ENCODE data around the gene HTRA2. TPM values are rescaled to one million over a fixed set of nuclear protein-coding genes. Genes with fewer than 3 reads are reported as not detected.

HTRA2 gene
- total and polyA plus RNA-seq, 9 of the 15 experiments (the other 6 are each of a cell fraction or from before 2014, with no cell fraction given) = 54.2 to 71.2 (median 65.8) TPM

DNA sequence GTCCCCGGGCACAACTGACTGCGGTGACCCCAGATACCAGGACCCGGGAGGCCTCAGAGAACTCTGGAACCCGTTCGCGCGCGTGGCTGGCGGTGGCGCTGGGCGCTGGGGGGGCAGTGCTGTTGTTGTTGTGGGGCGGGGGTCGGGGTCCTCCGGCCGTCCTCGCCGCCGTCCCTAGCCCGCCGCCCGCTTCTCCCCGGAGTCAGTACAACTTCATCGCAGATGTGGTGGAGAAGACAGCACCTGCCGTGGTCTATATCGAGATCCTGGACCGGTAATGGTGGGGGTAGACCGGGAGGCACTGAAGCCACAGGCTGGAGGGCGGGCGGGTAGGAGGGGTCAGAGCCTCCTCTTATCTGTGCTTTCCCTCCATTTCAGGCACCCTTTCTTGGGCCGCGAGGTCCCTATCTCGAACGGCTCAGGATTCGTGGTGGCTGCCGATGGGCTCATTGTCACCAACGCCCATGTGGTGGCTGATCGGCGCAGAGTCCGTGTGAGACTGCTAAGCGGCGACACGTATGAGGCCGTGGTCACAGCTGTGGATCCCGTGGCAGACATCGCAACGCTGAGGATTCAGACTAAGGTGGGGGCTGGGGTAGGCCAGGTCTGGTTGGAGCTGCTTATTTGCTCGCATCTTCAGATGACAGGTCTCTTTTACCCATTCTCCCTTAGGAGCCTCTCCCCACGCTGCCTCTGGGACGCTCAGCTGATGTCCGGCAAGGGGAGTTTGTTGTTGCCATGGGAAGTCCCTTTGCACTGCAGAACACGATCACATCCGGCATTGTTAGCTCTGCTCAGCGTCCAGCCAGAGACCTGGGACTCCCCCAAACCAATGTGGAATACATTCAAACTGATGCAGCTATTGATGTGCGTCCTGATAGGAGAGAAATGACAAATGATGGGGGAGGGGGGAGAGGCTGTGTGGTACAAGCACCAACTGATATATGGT, 780 bp downstream of the HTRA2 start (continued):
- TF ChIP-seq, protein P1, sequence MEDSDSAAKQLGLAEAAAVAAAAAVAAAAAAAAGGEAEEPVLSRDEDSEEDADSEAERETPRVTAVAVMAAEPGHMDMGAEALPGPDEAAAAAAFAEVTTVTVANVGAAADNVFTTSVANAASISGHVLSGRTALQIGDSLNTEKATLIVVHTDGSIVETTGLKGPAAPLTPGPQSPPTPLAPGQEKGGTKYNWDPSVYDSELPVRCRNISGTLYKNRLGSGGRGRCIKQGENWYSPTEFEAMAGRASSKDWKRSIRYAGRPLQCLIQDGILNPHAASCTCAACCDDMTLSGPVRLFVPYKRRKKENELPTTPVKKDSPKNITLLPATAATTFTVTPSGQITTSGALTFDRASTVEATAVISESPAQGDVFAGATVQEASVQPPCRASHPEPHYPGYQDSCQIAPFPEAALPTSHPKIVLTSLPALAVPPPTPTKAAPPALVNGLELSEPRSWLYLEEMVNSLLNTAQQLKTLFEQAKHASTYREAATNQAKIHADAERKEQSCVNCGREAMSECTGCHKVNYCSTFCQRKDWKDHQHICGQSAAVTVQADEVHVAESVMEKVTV (CRISPR knock-in tag; IDR thresholded peaks at IDR 0.05) = no peak
- peak; percentile 61 for TF ChIP-seq NR2C2 (CRISPR knock-in tag; IDR thresholded peaks at IDR 0.05)
- no peak; the same call in 1 of the 2 replicates for TF ChIP-seq NR2C2 (tag; IDR thresholded peaks at IDR 0.05)
- 0 out of 2 replicates have a peak, but pooled peaks have one; percentile 19 for TF ChIP-seq GATAD2B (IDR thresholded peaks at IDR 0.05; ENCODE audit: borderline replicate concordance)
- TF ChIP-seq RB1 (IDR thresholded peaks at IDR 0.05; ENCODE audit: low read depth) = peak; percentile 55; the same call in 1 of the 2 replicates
- no peak for TF ChIP-seq NFYB (IDR thresholded peaks at IDR 0.05; ENCODE audit: extremely low read depth, insufficient read length)
- TF ChIP-seq POLR2AphosphoS5 (IDR thresholded peaks at IDR 0.05; ENCODE audit: control insufficient read depth, insufficient read depth, low read depth, low read length) = peak; percentile 87; the same call in 1 of the 2 replicates
- TF ChIP-seq, protein P2, sequence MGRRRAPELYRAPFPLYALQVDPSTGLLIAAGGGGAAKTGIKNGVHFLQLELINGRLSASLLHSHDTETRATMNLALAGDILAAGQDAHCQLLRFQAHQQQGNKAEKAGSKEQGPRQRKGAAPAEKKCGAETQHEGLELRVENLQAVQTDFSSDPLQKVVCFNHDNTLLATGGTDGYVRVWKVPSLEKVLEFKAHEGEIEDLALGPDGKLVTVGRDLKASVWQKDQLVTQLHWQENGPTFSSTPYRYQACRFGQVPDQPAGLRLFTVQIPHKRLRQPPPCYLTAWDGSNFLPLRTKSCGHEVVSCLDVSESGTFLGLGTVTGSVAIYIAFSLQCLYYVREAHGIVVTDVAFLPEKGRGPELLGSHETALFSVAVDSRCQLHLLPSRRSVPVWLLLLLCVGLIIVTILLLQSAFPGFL (CRISPR knock-in tag; IDR thresholded peaks at IDR 0.05) = 0 out of 2 replicates have a peak, but pooled peaks have one; percentile 69
- TF ChIP-seq EP300 (IDR thresholded peaks at IDR 0.05; ENCODE audit: low read length) = peak; percentile 71; the same call in 1 of the 2 replicates
- peak; percentile 80 for TF ChIP-seq DPF2 (IDR thresholded peaks at IDR 0.05)
- TF ChIP-seq, protein P3, sequence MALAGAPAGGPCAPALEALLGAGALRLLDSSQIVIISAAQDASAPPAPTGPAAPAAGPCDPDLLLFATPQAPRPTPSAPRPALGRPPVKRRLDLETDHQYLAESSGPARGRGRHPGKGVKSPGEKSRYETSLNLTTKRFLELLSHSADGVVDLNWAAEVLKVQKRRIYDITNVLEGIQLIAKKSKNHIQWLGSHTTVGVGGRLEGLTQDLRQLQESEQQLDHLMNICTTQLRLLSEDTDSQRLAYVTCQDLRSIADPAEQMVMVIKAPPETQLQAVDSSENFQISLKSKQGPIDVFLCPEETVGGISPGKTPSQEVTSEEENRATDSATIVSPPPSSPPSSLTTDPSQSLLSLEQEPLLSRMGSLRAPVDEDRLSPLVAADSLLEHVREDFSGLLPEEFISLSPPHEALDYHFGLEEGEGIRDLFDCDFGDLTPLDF (CRISPR knock-in tag; IDR thresholded peaks at IDR 0.05) = no peak; the same call in 1 of the 2 replicates
- TF ChIP-seq TOE1 (IDR thresholded peaks at IDR 0.05; ENCODE audit: borderline replicate concordance) = 0 out of 2 replicates have a peak, but pooled peaks have one; percentile 29
- TF ChIP-seq TOE1 (CRISPR knock-in tag; IDR thresholded peaks at IDR 0.05; ENCODE audit: borderline replicate concordance, low read depth) = no peak
- TF ChIP-seq, protein P4, sequence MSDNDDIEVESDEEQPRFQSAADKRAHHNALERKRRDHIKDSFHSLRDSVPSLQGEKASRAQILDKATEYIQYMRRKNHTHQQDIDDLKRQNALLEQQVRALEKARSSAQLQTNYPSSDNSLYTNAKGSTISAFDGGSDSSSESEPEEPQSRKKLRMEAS (CRISPR knock-in tag; IDR thresholded peaks at IDR 0.05) = peak; percentile 92
- TF ChIP-seq NEUROD1 (IDR thresholded peaks at IDR 0.05; ENCODE audit: borderline replicate concordance, low read depth, low read length, partially characterized antibody) = peak; percentile 47
- TF ChIP-seq HEY1 (CRISPR knock-in tag; IDR thresholded peaks at IDR 0.05; ENCODE audit: borderline replicate concordance) = no peak
- no peak for TF ChIP-seq FOXK2 (conservative IDR thresholded peaks at IDR 0.05 in 1 of 2, IDR thresholded peaks at IDR 0.05 in 1 of 2; ENCODE audit: low read depth in 2 of 2)
- TF ChIP-seq, protein P5, sequence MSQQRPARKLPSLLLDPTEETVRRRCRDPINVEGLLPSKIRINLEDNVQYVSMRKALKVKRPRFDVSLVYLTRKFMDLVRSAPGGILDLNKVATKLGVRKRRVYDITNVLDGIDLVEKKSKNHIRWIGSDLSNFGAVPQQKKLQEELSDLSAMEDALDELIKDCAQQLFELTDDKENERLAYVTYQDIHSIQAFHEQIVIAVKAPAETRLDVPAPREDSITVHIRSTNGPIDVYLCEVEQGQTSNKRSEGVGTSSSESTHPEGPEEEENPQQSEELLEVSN (IDR thresholded peaks at IDR 0.05; ENCODE audit: borderline replicate concordance in 1 of 2, extremely low read depth in 1 of 2, insufficient read depth in 1 of 2, insufficient read length in 1 of 2, low read depth in 1 of 2, low read length in 1 of 2, poor library complexity in 1 of 2, severe bottlenecking in 1 of 2) = peak; percentile 98
- TF ChIP-seq CBFA2T2 (conservative IDR thresholded peaks at IDR 0.05) = peak; percentile 87

Measured in K562 (cell line).